Pancreas (tissue), 10 donors: ENCODE results near the gene MAU2. TPM values are rescaled to one million over a fixed set of nuclear protein-coding genes. Genes with fewer than 3 reads are reported as not detected.
A peak's percentile ranks its signal among the peaks of the same experiment; 100 is the strongest.

Source experiments
- ATAC-seq, 4 donors: fragments of 200-7000 bp; cut with Tn5 transposase; one replicate each; pipeline versions ENCODE4 v1.8.0 to v1.9.1; 2020; ENCODE audit warnings: mild to moderate bottlenecking in 4 of 4, moderate library complexity in 4 of 4
- DNase-seq, 6 donors: peaks; one replicate each; pipeline ENCODE4 v3.0.0-alpha.2; 2020
- FAIRE-seq: peaks from 2 replicates; lab custom pipeline; 2012; peaks lifted over from hg19 to GRCh38; lab: Jason Lieb, UNC
- H3K27ac ChIP-seq, 4 donors: fragments of 200-600 bp; sonication (generic); 1 replicate in 3 of 4; 2 replicates in 1 of 4; pipeline versions ENCODE4 v1.5.0 to v1.8.0; 2020
- H3K27me3 ChIP-seq, 4 donors: fragments of 200-600 bp; one replicate each; pipeline ENCODE4 v1.8.0; 2021
- H3K36me3 ChIP-seq, 3 donors: fragments of 200-600 bp; sonication (generic) in 1 of 3; one replicate each; pipeline versions ENCODE4 v1.5.0 to v1.8.0; 2020 to 2021
- H3K4me1 ChIP-seq, 3 donors: fragments of 200-600 bp; one replicate each; pipeline ENCODE4 v1.8.0; 2021
- H3K4me3 ChIP-seq, 4 donors: fragments of 200-600 bp; sonication (generic) in 2 of 4; one replicate each; pipeline versions ENCODE4 v1.5.0 to v1.8.0; 2020 to 2021
- H3K9me3 ChIP-seq, 4 donors: fragments of 200-600 bp; one replicate each; pipeline ENCODE4 v1.8.0; 2021
- CTCF ChIP-seq, 4 donors: fragments of 200-600 bp; sonication (generic) in 3 of 4; IDR thresholded peaks; one replicate each; pipeline versions ENCODE4 v1.5.0 to v1.8.0; 2021; ENCODE audit warnings: antibody characterized with exemption in 4 of 4
- WGBS, 2 donors: extraction: QIAGEN DNeasy Blood & Tissue Kit; methylation state at CpG; one replicate each; pipeline ENCODE4 v1.1.7; 2013; 5-methylcytosine and 5-hydroxymethylcytosine counted together
- intact Hi-C, 3 donors: fragments of 100-400 bp; cut with DNase I; formaldehyde crosslinking; loops; one replicate each; pipeline versions ENCODE4 v1.11.1 to v1.14.2; 2022
- polyA plus RNA-seq, 2 donors: library from polyadenylated mRNA; stranded (reverse); fragments of 200-250 nt; gene quantifications; one replicate each; pipeline ENCODE4 v1.2.3, GENCODE V29; 2013
- total RNA-seq, 6 donors: library from RNA; stranded (reverse); fragmentation: NEBNext Ultra II Directional in 4 of 6; extraction: Animal tissue kit (Norgen Biotek cat#: 25700) in 4 of 6; gene quantifications; one replicate each; pipeline versions ENCODE4 v1.2.1 to v1.2.4, GENCODE V29; 2021 to 2023
- donor health status: healthy with polysubstance abuse.
- donor health status: DM: no; HTN: no; CAD: no; lungs with moderate emphysema.
- donor health status: DM: no; HTN: no; CAD: no.
- donor health status: control.
- donor health status: control.
- donor health status: Bipolar disorder and iron deficiency.
- donor health status: DM: yes; HTN: yes; CAD: no.
- donor health status: DM: no; HTN: no; CAD: no.
- donor health status: DM: no; HTN: no; CAD: no.
- donor health status: DM: yes; HTN: yes; CAD: no.

The MAU2 gene
- total and polyA plus RNA-seq, 8 donors, result 22.6 to 38.8 (median 30.2) TPM

- 59 to 68% methylated on average over 24 to 28 of the region's 28 CpGs for WGBS, 2 donors
- FAIRE-seq, result no peak
- peaks cover 0 to 82% (median 51%) of the 10 kb centered on the region in 3 donors for H3K36me3 ChIP-seq
- intact Hi-C loops, result loop anchor here in 1 of 3 donors (5.0 kb wide), 1 partner anchor 195 kb away; no protein-coding TSS in a partner anchor
- H3K27me3 ChIP-seq, result no peaks in the 10 kb centered on the region
- H3K27ac ChIP-seq, result no peak overlapping the region
- no peaks in the 10 kb centered on the region for H3K9me3 ChIP-seq
- H3K4me1 ChIP-seq, result no peaks in the 10 kb centered on the region
- H3K4me3 ChIP-seq, result no peak overlapping the region
- peak; percentile 43 to 90 (median 76) for DNase-seq
- peak; percentile 77 to 88 (median 84) for TF ChIP-seq CTCF (IDR thresholded peaks at IDR 0.05)
- ATAC-seq, result peak; percentile 65 to 93 (median 88)
These were observed 21.7 kb downstream of the MAU2 start for GRCh38 chr19:19342086-19343015.

- FAIRE-seq (no peak), ATAC-seq (no peak), DNase-seq (no peak)
- intact Hi-C loops, result loop anchor here in 1 of 3 donors (5.0 kb wide), 1 partner anchor 196 kb away; no protein-coding TSS in a partner anchor
- H3K4me3 ChIP-seq, result no peak overlapping the region
- H3K27me3 ChIP-seq, result no peaks in the 10 kb centered on the region
- peaks cover 0 to 82% (median 45%) of the 10 kb centered on the region in 3 donors for H3K36me3 ChIP-seq
- H3K27ac ChIP-seq, result no peak overlapping the region
- TF ChIP-seq CTCF (IDR thresholded peaks at IDR 0.05), result peak in 1 of 4 donors; percentile 22
- no peaks in the 10 kb centered on the region for H3K4me1 ChIP-seq
- 46 to 57% methylated on average over 7 of the region's 7 CpGs for WGBS, 2 donors
- no peaks in the 10 kb centered on the region for H3K9me3 ChIP-seq
These were observed 22.4 kb downstream of the MAU2 start for GRCh38 chr19:19343016-19343362.

- intact Hi-C loops, result loop anchor here in 1 of 3 donors (5.0 kb wide), 1 partner anchor 196 kb away; no protein-coding TSS in a partner anchor
- Histone ChIP-seq H3K36me3 (peaks cover 0 to 79% (median 38%) of the 10 kb centered on the region in 3 donors), H3K4me1 (no peaks in the 10 kb centered on the region), H3K9me3 (no peaks in the 10 kb centered on the region), H3K4me3 (no peak overlapping the region), H3K27me3 (no peaks in the 10 kb centered on the region), H3K27ac (no peak overlapping the region)
- peak in 1 of 6 donors; percentile 64 for DNase-seq
- ATAC-seq, result no peak
- FAIRE-seq, result no peak
- TF ChIP-seq CTCF (IDR thresholded peaks at IDR 0.05), result no peak
- 84 to 93% methylated on average over 14 of the region's 14 CpGs for WGBS, 2 donors
These were observed 23.1 kb downstream of the MAU2 start for GRCh38 chr19:19343762-19344161.

GRCh38 chr19:19345232-19345631 is 24.6 kb downstream of the MAU2 start:
- H3K4me3 ChIP-seq, result no peak overlapping the region
- intact Hi-C loops, result no loop called here
- FAIRE-seq (no peak), DNase-seq (peak in 1 of 6 donors; percentile 61), ATAC-seq (no peak)
- H3K36me3 ChIP-seq, result peaks cover 0 to 82% (median 39%) of the 10 kb centered on the region in 3 donors
- H3K27me3 ChIP-seq, result no peaks in the 10 kb centered on the region
- no peak for TF ChIP-seq CTCF (IDR thresholded peaks at IDR 0.05)
- H3K4me1 ChIP-seq, result no peaks in the 10 kb centered on the region
- H3K9me3 ChIP-seq, result no peaks in the 10 kb centered on the region
- WGBS, 2 donors, result 94 to 95% methylated on average over 21 of the region's 21 CpGs
- H3K27ac ChIP-seq, result no peak overlapping the region
